ENCODE measurements around the gene PEX11A.
A peak's percentile ranks its signal among the peaks of the same experiment; 100 is the strongest.

PEX11A gene

DNA sequence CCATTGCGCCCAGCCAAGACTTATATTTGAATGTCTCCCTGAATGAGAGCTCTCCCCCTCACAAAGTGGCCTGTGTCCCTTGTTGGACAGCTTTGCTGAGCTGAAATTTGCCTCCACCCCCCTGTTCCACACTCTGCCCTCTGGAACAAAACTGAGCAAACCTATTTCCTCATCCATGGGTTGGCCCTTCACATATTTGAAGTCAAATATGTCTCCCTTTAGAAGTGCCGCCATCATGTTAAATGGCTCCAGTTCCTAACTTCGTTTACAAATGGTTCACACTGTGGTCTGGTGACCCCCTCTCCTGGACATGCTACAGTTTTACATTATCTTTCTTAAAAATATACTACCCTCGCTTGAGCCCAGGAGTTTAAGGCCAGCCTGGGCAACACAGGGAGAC is 16.0 kb downstream of the PEX11A start:
- DNase-seq, result no peak

DNA sequence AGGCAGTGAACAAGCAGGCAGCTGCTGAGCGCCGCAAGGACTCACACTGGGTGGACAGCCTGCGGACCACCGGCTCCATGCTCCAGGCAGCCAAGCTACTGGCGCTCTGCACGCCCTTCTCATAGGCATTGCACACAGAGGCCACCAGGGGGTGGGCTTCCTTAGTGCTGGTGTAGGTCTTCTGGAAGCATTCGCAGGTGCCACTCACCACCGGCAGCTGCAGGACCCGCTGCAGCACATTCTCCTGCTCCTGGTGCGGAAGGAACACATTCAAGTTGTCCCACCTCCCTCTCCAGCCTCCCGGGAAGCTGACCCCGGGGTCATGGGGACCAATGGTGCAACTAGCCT is 17.4 kb downstream of the PEX11A start:
- no peak for DNase-seq

DNA sequence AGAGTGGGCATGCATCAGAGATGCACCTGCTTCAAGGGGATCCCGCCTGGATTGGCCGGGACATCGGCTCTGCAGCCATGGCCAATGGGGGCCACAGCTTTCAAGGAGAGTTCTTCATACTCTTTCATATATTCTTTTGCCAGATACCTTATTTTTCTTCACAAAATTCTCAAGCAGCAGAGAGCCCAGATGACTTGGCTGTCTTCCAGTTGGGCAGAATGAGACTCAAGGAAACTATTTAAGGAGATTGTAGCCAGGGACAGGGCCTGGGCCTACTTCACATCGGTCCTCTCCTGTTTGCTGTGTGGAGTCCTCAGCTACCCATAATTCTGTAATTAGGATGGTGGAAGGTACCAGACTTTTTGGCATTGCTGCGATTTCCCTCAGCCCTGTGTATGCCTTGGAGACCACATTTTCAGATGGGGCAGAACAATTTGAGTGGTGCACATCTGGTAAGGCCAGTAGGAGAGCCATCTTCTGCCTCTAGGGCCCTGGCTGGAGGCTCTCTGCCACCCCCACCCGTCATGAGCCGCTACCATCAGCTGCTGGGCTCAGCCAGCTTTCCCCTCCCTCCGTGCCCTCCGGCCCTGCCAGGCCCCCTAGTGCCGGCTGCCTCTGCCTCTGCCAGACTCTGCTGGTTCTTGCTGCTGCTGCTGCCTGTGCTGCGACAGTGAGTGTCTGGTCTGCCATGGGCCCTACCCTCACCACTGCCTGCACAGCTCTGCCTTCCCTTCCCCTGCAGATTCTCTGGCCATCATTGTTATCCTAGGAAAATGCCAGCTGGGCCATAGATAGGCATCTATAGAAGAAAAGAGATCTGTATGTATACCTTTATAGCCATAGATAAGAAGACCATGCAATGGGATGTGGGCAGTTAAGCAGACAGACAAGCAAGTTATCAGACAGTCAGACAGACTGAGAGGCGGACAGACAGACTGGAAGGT is 18.1 kb downstream of the PEX11A start:
- peak; percentile 28 for DNase-seq

DNA sequence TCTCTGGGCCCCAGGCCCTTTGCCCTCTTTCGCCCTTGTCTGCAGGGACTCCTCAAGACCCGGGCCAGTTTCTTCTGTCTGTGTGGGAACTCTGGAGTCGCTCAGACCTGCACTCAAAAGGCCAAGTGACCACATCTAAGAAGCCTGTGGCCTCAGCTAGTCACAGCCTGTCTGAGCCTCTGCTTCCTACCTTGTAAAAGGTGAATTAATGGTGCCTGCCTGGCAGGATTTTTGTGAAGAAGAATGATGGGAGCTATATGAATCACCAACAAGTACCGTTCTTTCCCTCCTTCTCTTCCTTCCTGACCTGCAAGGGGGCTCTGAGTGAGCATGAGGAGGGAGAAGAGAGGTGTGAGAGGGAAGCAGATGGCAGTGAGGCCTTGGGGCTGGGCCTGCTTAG is 18.9 kb downstream of the PEX11A start:
- DNase-seq, result no peak

DNA sequence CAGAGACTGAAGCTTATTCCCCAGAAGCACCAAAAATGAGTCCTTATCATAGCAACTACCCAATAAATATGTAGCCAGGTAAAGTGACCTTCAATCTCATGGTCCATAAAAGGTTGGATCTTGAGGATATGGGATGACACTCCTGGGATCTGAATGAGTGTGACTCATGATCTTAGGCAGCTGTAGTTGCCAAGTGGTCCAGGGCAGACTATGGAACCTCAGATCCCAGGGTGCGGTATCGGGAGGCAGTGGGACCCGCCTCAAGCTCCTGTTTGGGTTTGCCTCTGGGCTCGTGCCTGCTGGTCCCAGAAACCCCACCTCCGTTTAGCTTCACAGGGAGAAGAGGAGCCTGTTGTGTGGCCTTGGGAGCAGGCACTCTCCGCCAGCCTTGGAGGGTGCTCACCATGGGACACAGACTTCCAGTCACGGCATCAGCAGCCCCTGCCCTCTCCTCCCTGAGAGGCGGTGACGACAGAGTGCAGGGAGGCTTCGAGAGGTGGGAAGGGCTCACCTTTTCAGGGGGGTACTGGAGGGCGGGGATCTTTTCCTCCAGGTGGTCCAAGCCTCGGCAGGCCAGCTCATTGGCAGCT is 19.5 kb downstream of the PEX11A start:
- no peak for DNase-seq

DNA sequence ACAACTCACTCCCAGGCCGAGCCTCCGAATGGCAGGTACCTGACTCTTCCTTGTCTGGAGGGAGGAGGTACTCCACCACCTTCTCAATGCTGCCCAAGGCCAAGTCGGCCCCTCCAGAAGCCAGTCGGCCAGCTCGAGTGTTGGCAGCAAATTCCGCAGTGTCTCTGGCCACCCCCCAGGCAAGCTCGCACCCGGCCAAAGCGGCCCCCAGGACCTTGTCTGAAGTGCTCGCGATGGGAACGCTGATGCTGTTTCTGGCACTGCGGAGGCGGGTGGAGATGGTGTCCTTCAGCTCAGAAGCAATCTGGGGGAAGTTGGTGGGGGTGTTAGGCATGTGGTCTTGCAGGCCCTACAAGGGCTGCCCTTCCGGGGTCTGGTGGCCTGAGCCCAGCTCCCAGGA is 20.6 kb downstream of the PEX11A start:
- no peak for DNase-seq

DNA sequence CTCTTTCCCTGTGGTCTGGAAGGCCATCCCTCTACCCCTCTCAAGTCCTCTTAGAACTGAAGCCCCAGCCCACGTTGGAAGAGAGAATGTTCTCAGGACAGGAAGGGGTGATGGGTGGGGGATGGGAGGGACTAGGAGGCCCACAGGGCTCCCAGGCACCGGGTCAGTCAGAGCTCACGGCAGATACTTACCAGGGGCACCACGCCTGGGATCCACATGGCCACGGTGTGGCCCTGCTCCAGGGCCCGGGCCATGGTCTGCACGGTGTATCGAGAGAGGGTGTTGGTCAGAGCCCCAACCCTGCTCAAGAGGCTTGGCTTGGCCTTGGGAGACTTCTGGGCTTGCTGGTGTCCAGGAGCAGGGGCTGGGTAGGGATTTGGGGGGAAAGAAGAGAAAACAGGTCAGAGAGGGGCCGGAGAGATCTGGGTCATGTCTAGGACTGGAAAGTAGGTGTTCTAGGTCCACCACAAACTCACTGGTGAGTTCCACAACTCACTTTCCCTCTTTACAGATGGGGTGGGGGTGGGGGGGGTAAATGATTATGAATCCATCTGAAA is 21.2 kb downstream of the PEX11A start:
- no peak for DNase-seq

DNA sequence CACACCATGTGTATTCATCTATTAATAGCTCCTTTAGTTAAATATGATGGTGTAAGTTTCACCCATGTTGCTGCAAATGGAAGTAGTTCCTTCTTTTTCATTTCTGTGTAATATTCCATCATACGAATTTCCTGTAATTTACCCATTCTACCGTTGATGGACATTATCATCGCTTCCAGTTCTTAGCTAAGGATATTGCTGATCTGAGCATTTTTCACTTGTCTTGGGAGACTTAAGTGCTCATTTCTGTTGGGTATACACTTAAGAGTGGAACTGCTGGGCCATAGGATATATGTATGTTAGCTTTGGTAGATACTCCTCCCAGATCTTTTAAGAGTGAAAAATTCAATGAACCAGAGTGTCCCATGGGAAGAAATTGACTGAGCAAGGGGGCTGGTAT is 22.4 kb downstream of the PEX11A start:
- no peak for DNase-seq

DNA sequence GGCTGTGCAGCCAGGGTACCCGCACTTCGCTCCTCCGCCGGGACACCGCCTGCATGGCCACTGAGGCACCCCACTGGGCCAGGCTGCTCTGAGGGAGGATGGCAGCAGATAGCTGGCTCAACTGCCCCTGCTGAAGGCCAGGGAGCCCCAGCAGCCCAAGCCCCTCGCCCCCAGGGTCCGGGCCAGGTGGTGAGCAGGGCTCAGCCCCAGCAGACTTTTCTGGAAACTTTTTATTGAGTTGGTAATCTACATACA is 22.9 kb downstream of the PEX11A start:
- no peak for DNase-seq

DNA sequence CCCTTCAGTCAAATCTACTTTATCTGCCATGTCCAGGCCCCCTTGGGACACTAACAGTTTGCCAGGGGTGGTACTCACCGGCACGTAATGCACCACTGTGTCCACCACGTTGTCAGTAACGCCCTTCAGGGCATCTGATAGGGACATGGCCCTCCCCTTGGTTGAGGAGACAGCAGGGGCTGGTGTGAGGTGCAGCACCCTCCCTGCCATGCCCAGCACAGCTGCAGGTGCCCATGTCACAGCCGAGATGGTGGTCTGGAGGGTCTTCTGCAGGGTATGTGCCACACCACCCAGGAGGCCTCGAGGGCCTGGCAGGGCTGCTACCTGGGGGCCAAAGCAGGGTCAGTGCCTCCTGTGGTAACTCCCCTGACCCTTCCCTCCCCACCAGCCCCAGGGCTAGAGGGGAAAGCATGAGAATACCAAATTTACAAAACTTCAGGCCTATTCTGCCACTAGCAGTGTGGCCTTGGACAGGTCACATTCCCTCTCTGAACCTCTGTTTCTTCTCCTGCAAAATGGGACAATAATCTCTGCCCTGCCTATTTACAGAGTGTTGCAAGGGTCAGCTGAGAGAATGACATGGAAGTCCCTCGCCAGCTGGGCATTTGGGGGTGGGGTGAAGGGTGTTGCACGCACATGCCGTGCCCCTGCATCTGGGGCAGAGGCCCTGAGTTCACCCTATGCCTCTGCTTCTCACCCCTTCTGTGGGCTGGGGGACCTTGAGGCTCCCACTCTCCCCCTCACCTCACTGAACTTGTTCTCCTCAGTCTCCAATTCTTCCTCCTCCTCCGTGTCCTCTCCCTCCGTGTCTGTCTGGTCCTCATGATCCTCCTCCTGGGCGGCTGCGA is 23.5 kb downstream of the PEX11A start:
- peak; percentile 19 for DNase-seq

DNA sequence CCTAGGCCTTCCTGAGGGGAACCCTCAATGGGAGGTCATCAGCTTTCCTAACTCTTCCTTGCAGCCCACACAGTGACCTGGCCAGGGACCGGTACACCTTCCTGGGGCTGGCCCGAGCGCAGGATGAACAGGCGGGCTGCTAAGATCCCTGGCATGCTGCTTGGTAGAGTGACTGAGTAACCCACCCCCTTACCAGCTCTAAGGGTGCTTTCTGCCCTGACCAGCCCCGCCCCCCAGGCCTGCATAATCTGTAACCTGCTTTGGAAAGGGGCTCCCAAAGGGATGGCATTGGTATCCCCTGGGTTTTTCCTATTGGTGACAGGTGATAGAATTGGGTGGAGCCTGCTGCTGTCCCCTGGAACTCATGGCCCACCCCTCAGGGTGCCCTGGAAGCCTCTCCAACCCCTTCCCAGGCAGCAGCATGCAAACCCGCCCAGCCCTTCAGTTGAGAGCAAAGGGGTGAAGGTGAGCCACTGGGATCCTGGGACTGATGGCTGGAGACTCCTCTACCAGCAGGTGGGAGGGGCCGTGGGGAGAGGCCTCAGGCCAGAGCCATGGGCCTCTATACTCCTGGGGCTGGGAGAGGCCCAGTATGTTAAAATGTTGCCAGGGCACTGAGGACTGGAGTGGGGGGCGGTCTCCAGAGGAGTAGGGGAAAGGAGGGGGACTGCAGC is 24.2 kb downstream of the PEX11A start:
- DNase-seq, result peak; percentile 16

DNA sequence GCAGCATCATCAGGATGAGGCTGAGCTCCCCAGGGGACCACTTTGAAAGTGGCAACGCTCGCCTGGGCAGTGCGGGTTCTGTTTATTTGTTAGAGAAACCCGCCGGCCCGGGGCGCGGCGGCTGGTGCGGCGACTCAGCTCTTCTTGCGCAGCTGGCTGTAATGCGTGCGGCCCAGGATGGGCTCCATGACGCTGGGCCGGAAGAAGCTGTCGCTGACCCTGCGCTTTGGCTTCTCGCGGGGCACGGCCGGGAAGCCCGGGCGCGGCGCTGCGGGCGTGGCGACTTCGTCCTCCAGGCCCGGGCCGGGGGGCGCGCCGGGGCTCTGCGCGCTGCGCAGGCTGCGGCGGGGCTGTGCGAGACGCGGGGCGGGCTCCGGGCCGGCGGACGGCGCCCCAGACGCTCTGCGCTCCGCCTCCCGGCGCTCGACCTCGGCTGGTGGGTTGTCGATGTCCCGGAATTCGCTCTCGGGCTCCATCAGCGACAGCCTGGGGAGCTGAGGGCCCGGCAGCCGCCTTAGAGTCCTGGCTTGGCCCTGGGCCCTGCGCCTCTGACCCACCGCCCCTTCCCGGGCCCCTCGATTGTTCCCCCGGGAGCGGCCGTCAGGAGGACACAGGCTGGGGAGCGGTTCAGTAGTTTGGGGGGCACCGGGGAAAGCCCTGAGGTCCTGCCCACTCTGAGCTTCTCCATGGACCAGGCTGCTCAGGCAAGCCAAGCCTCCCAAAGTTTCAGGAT is 24.9 kb downstream of the PEX11A start:
- peak; percentile 84 for DNase-seq

DNA sequence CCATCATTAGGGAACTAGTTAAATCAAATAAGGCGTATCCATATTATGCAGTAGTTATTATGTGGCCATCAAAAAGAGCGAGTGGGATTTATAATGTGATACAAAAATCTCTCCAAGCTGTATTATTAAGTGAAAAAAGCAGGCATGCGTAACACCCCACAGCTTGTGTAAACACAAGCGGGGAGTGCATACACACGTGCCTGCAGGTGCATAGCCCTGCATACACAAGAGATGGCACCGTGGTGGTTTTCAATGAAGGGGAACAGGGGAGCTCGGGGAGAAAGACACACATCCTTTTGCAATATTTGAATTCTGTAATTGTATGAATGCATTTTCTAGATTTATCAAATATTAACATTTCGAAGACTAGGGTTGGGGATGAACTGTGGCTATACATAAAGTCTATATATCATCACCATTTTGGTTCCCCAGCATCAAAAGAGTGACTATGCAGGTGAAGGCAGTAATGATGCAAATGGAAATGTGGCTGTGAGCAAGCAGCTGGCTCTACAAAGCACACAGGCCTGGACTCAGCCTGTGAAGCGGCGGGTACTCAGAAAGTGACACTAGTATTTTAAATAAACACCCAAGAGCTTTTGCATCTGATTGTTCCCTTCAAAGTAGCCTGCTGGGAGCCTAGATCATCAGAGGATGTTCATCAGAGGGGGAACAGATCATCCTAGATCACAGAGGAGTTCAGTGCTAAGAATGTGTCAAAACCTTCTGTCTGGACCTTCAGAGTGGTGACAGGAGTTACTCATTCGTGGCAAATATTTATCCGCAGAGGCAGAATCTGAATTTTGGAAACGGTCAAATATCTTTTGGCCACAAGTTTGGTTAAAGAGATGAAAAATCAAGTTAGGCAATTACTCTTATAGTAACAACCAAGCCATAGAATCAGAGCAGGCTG is 25.9 kb downstream of the PEX11A start:
- peak; percentile 17 for DNase-seq

DNA sequence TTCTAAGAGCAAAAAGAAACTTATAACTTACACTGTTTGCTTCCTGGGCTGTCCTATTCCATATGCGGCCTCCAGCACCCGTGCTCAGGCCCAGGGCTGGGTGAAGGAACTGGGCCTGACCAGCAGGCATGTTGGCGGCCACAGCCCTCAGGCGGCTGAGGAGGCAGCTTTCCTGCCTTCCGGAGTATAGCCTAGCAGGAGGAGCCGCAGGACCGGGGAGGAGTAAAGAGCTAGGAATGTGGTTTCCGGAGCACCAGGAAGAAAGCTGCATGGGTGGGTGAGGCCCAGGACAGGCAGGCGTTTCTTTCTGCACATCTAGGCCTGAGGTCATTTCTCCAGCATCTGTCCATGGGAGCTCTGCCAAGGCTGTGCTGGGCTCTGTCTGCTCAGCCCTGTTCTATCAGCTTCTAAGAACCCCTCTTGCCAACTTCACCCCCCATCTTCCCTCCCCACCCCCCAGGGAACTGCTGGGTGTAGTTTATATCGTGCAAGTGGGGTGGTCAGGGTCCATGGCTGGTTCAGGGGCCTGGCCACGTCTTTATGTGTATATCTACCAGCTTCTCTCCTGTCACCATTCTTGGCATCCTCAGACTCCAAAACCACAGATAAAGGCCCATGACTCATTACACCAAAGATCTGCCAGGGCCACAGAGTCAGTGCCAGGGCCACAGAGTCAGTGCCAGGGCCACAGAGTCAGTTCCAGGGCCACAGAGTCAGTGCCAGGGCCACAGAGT is 27.5 kb downstream of the PEX11A start:
- peak; percentile 85 for DNase-seq

DNA sequence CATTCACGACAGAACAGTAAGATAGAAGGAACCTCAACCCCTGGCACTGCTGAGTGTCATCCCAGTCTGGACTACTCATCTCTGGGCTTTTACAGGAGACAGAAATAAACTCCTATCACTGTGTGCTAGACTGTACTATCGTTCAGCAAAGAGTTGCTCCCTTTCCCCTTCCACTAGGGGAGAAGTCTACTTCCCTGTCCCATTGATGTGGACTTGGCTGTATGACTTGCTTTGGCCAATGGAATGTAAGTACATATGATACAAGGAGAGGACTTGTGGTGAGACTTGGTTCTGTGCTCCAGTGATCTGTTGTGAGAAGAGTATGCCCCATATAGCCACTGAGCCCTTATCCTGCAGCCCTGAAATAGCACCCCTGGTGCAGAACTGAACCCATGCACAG is 30.0 kb downstream of the PEX11A start:
- no peak for DNase-seq

DNA sequence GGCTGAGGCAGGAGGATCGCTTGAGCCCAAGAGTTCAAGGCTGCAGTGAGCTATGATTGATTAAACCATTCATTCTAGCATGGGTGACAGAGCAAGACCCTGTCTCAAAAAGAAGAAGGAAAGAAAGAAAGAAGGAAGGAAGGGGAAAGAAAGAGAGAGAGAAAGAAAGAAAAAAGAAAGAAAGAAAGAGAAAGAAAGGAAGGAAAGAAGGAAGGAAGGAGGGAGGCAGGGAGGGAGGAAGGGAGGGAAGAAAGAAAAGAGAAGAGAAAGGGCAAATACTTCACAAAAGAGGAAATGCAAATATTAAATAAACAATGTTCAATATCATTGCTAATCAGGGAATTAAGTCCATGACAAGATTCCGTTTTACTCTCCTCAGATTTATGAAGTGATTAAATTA is 31.3 kb downstream of the PEX11A start:
- no peak for DNase-seq

DNA sequence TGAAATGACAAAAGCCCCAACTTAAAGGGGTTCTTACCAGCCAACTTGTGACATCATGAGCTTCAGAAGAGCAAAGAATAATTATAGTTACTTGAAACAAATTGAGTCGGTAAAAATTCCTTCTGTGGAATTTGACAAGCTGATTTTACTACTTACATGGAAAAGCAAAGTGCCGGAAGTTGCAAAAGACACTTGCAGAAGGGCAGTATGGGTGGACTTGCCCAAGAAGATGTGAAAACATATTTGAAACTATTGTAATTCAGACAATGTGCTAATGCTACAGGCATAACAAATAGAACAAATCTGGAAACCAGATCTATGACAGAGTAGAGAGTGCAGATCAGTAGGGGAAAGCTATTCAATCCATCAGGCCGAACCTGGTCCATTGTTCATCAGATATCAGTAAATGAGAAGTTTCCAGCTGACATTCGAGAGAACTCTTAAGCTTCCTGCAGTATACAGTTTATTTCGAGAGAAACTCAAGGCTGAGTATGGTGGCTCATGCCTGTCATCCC is 32.8 kb downstream of the PEX11A start:
- no peak for DNase-seq

DNA sequence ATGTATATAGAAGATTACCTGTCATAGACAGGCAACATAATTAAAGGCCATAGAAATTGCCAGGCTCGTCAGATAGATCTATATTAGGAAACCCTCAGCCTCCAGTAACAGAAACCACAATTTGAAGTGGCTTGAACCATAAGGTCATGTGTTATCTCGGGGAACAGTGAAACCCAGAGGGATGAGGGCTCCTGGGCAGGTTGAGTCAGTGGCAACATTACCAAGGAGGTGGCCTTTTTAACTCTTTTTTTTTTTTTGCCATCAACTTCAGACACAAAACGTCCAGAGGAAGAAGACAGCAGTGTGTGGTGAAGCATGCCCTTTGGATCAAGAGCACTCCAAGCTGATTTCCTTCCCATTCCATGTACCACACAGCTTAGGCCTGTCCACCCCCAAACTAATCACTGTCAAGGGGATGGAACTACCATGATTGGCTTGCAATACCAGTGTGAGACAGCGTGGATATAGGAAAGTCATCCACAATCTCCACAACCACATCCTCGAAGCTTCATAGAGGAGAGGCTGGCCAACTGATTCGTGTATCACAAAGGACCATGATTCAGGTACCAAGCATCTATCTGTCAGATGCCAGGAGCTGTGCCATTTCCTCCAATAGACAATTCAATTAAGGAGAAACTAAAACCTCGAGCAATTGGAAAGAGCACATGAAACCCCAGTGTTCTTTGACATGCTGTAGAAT is 34.3 kb downstream of the PEX11A start:
- no peak for DNase-seq
